HTERT RPE-1 (cell line): ENCODE results near the gene ERC1.

ENCODE experiments used
- in situ Hi-C: fragments of 300-500 bp; cut with MboI; formaldehyde crosslinking; loops from 4 replicates; pipeline ENCODE4 v1.14.3; 2020; ENCODE audit warnings: low sequenced_read_pairs

ERC1 gene

DNA sequence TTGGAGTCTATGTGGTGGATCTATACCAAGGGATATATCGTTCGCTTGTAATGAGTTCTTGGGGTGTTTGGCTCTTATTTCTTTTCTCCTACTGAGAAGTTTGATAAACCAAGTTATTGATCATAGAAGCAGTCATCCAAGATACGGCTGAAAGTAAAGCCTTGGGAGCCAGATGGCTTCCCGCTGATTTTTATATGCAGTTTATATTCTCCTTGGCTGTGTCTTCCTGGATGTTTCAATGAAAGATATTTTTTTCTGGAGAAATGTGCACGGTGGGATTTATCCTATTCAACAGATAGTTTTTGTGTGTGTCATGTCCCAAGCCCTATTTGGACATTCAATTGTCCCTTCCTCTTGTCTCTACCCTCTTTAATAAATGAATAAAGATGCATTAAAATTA, 289.0 kb downstream of the ERC1 start:
- in situ Hi-C loops, result no loop called here

DNA sequence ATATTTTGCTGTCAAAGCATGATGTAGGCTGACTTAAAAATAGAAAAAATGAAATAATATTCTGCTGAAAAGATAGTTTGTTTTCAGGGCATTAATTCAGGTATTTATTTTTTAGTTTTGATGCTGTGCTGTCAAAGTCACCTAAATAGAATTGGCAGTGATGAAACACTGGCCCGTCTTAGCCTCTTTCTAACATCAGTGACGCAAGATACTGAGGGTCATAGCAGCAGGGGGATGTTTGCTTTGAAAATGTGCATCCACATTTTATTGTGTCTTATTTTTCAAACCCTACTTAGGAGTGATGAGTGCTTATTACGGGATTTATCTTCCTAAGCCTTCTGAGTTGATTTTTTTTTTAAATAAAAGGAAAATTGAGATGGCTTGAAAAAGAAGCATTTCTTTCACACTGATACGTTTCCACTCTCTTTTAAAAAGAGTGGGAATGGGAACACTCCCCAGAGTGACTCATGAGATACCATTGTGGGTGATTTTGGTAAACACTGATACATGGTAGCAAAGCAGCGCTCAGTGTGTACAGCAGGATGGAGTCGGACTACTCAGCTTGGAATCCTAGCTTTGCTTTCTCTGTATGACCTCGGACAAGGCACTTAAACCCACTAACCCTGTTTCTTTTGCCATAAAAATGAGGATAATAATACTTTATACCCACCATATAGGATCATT, 290.8 kb downstream of the ERC1 start:
- in situ Hi-C loops, result no loop called here

DNA sequence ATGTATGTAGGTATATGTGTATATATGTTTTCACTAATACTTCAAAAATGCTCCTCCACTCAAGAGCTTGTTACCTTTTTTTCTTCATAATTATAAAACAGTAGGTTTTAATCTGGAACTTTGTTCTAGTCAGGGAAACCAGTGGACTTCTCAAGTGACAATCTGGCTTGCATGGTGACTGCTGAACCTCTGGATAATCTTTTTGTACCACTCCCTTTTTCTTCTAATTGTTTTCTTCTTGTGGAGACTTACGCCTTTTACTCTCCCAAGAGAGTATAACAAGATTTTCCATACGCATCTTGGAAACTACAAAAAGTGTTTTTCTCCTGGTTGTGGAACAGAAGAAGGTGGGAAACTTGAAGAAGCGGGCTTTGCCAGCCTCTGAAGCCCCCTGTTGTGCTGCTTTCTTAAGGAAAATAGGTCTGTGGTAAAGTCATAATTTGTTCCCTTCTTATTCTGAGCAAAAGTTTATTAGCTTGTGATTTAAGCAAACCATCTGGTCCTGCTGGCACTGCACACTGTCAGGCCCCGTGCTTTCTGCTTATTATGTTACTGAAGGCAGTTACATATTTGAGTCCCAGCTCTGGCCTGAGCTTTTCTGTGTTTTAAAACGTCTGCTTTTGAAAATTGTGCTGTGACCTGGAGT, 291.8 kb downstream of the ERC1 start:
- in situ Hi-C loops, result no loop called here

DNA sequence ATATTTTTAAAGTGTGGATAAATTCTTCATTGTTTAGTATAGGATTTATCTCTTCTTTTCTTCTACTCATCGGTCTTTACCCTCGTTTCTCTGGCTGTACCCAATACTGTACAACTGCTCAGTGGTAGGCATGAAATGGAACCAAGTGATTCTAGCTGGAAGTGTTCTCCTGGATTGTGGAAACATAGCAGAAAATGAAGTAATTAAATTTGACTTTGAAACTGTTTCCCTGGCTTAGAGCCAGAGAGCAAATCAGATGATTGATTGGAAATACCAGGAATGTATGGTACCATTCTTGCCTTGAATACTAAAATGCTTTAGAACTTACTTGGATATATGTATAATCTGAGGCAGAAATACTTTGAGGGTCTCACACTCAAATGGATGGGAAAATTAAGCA, 292.3 kb downstream of the ERC1 start:
- in situ Hi-C loops, result no loop called here

DNA sequence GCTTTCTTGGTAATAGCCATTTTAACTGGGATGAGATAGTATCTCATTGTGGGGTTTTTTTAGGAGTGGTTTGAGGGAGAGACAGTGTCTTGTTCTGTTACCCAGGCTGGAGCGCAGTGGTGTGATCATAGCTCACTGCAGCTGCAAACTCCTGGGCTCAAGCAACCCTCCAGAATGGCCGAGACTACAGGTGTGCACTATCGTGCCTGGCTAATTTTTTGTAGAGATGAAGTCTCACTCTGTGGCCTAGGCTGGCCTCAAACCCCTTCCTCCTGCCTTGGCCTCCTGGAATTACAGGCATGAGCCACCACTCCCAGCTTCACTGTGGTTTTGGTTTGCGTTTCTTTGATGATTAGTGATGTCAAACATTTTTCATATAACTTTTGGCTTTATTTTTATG, 293.6 kb downstream of the ERC1 start:
- in situ Hi-C loops, result no loop called here

DNA sequence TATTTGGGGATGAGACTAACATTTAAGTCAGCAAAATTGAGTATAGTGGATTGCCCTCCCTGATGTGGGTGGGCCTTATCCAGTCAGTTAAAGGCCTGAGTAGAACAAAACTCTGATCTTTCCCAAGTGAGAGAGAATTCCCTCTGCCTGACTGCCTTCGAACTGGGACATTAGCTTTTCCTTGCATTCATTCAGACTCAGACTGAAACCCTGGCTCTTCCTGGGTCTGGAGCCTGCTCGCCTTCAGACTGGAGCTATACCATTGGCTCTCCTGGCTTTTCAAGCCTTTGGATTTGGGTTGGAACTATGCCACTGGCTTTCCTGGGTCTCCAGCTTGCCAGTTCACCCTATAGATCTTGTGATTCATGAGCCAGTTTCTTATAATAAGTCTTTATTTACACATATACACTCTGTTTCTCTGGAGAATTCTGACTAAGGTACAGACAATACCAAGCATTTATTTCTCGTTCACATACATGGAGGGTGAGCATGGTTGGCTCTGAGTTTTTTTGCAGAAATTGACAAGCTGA, 296.5 kb downstream of the ERC1 start:
- in situ Hi-C loops, result no loop called here

DNA sequence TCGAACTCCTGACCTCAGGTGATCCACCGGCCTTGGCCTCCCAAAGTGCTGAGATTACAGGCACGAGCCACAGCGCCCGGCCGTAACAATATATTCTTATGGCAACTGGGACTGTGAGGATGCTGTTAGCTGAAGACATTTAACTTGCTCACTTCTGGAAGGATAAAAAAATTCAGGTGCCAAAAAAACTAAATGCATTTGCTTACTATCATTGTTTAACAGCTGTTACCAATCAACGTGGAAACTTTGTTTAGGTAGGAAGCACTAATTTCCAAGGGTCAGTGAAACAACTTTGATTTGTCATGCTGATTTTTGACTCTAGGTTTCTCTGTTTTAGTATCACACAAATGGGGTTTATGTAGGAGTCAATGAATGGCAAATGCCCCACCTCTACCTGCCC, 297.3 kb downstream of the ERC1 start:
- in situ Hi-C loops, result no loop called here

DNA sequence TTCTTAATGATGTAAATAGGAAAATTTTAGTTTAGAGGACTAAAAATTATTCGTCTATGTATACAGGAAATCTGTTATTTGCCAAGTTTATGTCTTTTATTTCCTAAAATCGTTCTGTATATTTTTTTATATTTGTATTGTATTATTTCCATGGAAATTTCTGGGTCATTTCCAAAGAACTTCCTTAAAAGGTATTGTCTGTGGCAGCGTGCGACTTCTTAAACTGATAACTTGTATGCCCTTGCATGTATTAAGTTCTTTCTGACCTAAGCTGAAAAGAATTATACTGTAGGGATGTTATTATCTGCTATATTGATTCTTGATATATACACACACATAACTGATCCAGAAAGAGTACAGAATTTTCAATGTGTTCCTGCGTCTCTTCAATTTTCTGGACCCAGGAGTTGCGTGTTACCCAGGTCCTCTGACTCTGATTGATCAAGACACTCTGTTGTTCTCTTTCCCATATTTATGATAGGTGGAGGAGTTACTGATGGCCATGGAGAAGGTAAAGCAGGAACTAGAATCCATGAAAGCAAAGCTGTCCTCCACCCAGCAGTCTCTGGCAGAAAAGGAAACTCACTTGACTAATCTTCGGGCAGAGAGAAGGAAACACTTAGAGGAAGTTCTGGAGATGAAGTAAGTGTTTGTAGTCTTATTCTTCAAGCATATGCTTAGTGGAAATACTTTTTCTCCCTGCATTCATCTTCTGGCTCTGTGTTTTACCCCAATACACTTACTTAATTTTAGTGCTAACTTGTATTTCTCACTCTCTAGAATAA, 298.5 kb downstream of the ERC1 start:
- in situ Hi-C loops, result no loop called here

DNA sequence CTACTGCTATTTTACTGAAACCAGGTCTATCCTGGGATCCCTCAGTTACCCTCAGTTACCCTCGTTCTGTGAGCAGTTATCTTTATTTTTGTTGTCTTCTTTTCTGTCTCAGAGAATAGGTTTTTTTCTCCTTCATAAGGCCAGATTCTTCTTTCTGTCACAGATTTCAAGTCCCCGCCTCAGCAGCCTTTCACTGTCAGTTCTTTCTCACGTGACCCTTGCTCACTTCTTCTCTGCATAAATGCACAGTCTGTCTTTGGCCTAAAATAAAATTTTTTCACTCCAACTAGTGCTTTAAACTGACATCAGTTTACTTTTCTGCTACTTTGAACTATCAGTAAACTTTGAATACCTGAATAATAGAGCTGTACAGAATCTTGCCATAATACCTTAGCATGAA, 299.7 kb downstream of the ERC1 start:
- in situ Hi-C loops, result no loop called here

DNA sequence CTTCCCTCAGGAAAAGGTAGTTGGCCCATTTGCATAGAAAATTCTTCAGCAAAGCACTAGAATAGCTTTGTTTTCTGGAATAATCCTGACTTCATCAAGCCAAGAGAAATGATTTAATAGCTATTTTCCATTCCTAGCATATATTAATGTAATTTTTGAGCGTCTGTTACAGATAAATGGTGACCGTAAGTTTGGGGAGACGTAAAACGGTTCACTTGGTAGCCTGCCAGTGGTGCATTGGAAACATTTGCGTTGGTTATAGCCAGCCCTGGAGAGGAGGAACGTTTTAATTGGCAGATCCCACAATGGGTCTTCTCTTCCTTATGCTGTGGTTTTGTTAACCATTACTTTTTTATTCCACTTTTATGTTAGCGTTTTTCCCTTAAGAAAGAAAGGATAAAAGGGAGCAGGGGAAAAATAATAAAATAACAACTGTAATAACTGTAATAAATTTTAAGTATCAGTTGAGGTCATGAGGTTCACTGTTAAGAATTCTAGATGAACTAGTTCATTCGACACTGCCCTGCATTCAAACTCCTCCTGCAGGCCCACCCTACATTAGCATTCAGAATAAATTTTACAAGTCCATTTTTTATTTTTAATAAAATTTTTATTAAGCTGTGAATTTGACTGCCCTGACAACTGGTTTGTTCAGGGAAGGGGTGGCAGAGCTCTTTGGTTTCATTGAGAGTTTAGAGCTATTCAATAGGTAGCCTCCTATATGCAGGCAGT, 300.7 kb downstream of the ERC1 start:
- in situ Hi-C loops, result no loop called here

DNA sequence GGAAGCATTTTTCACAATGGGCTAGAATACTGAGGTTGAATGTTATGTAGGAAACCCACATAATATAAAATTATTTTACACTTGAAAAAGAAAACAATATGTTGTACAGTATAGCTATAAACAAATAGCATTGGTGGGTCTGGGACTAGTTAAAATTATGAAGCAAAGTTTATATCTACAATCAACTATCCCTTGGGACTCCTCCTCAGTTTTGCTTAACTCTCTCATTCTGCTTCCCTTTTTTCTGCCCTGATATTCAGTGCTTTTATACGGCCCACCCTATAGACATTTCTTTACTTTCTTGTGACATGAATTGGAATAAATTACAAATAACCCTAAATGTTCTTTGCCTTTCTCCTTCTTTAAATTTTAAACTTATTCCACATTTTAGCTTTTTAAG, 302.9 kb downstream of the ERC1 start:
- in situ Hi-C loops, result no loop called here

DNA sequence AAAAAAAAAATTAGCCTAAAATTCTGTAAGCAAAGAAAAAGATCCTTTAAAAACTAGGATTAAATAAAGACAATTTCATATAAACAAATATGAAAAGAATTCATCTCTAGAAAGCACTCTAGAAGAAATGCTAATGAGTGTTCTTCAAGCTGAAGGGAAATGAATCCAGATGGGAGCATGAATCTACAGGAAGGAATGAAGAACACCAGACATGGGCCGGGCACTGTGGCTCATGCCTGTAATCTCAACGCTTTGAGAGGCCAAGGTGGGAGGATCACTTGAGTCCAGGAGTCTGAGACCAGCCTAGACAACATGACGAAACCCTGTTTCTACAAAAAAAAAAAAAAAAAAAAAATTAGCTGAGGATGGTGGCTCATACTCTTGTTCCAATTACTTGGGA, 306.2 kb downstream of the ERC1 start:
- in situ Hi-C loops, result no loop called here

DNA sequence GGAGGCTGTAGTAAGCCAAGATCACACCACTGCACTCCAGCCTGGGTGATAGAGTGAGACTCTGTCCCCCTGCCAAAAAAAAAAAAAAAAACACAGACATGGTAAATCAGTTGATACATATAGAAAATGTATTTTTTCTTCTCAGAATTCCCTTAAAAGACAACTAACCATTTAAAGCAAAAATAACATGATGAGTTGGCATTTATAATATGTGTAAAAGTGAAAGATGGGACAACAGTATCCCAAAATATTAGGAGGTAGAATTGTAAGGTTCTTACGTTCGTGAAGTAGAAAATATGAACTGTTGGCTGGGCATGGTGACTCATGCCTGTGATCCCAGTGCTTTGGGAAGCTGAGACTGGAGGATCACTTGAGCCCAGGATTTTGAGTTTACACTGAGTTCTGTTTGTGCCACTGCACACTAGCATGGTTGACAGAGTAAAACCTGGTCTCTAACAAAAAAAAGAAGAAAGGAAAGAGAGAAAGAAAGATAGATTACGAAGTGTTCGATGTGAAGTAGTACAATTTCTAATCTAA, 306.7 kb downstream of the ERC1 start:
- in situ Hi-C loops, result no loop called here

DNA sequence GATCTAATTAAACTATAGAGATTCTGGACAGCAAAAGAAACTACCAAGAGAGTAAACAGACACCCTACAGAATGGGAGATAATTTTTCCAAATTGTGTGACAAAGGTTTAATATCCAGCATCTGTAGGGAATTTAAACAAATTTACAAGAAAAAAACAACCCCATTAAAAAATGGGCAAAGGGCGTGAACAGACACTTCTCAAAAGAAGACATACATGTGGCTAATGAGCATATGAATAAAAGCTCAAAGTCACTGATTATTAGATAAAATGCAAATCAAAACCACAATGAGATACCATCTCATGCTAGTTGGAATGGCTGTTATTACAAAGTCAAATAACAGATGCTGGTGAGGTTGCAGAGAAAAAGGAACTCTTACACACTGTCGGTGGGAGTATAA, 309.4 kb downstream of the ERC1 start:
- in situ Hi-C loops, result no loop called here

DNA sequence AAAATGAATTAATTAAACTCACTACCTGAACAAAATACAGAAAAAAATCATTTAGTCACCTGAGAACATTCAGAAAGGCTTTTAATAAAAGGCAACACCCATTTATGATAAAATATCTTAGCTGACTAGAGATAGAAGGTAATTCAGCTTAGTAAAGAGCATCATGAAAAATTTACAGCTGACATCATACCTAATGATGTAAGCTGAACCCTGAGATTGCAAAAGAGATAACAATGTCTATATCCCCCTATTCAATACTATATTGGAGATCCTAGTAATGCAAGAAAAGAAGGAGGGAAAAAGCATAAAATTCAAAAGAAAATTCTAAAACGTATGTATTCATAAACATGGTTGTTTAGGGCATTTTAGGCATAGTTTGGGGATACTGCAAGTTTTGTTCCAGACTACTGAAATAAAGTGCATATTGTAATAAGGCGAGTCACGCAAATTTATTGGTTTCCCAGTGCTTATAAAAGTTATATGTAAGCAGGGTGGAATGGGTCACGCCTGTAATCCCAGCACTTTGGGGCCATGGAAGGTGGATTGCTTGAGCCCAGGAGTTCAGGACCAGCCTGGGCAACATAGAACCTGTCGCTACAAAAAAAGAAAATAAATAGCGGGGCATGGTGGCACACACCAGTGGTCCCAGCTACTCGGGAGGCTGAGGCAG, 311.3 kb downstream of the ERC1 start:
- in situ Hi-C loops, result no loop called here

DNA sequence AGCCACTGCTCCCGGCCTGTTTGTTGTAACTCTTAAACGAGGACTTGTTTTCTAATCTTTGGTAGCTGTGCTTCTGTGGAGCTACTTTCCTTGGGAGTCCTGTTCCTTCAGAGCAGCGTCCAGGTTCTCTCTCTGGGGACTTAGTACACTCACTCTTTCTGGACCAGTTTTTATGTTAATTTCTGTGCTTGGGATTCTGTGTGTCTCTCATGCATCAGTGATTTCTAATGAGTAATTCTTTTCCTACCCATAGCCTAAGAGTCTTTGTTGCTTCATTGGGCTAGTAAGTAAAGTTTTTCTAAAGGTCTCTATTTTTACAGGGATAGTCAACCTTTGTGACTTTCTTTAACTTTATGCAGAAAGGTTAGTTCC, 314.0 kb downstream of the ERC1 start:
- in situ Hi-C loops, result no loop called here

DNA sequence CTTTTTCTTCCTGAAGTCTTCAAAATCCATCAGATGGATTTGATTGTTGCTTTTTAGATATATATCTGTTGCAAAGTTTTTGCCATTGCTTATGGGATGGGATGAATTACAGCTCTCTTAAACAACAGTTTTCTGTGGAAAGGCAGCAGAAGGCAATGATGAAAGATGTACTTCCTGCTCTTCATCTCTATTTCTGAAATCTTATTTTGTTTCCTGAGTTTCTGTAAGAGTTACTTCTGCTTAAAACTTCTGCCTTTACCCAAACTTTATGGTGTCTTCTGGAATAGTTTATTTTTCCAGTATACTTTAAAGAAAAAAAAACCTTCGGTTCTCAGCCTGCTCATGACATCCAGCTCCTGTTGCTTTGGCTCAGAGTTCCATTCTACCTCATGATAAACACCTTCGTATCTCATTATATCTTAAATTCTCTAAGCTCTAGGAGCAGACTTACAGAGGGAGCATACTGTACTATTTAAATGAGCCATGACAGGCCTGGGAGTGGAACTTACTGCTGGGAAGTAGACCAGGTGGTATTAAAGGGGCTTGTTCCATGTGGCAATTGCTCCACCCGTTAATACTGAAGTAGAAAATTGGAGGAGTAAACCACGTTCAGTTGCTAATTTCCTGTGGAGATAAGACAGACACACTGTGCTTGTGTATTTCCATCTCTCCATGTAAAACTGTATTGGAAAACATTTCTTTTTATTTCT, 314.9 kb downstream of the ERC1 start:
- in situ Hi-C loops, result no loop called here

DNA sequence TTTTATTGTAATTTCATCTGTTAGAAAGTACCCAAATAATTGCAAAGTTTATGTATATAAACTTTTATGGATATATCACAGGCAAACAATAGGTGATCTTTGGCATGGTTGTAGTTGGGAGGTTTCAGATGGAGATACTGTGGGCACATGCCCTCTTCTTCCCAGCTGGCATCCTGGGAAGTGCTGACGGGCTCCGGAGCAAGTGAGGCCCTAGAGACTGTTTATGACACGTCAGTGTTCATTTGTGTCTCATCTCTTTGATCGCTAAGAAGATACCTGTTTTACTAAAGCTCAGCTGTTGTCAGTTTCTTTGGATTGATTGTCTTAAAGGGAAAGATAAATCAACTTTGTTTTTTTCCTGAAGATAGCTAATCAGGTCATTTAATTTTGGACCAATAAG, 315.8 kb downstream of the ERC1 start:
- in situ Hi-C loops, result no loop called here

DNA sequence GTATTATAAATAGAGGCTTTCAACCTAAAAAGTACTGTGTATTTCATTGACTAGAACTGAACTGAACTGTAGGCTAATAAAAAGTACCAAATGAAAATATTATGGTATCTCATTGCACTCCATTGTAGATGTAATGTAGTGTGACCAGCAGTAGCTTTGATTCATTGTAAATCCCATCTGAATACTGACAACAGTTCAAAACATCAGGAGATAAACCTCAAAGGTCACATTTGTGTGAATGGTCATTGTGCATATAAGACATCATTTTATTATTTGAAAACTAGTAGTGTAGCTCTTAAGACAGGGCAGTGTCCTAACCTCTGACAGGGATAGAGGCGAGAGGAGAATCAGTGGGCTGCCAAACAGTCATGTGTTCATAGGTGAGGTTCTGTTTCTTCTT, 316.8 kb downstream of the ERC1 start:
- in situ Hi-C loops, result no loop called here

DNA sequence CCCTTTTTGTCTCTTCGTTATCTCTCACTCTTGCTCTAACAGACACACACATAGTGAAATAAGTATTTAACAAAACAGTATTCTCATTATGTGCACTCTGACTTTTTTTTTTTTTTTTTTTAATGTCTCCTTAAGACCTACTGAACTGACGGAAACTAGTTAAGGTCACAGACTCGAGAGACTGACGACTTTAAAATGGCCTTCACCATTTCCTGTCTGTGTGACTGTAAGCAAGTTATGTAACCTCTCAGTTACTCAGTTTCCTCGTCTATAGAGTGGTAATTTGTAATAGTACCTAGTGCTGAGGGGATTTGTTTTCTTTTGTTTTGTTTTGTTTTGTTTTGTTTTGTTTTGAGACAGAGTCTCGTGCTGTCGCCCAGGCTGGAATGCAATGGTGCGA, 318.6 kb downstream of the ERC1 start:
- in situ Hi-C loops, result no loop called here
